Hindlimb muscle (tissue), 1 donor: ENCODE results near the gene CEP72. TPM values are rescaled to one million over a fixed set of nuclear protein-coding genes. Genes with fewer than 3 reads are reported as not detected.
A peak's percentile ranks its signal among the peaks of the same experiment; 100 is the strongest.

ENCODE experiments used
- DNase-seq: peaks from one replicate; pipeline ENCODE4 v3.0.0-alpha.2; 2013
- polyA plus RNA-seq: library from polyadenylated mRNA; unstranded; fragments of 120-200 nt; gene quantifications from one replicate; pipeline ENCODE4 v1.2.1, GENCODE V29; 2013; ENCODE audit not compliant: insufficient read length

Gene CEP72
- polyA plus RNA-seq, 1 donor, result 3.6 TPM

DNA sequence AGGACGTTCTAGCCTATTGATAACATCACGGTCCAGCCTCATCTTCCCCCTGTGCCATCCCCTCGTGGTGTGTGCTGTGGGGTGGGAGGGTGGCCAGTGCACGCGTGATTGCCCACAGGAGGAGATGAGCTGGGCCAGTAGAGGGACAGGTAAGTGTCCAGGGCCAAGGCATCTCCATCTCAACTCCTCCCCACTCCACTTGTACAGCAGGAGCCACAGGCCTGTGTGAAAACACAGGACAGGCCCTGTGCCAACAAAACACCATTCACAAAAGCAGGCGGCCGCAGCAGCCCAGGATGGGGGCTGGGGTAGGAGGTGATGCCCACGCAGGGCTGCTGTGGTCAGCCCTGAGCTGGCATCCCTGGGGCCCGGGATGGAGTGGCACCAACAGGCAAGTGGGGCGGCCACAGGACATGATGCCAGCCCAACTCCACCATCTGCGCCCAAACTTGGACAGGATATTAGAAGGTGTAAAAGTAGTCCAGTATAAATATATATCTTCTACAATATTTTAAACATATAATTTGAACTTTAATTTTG is 48.4 kb downstream of the CEP72 start:
- DNase-seq, result no peak

DNA sequence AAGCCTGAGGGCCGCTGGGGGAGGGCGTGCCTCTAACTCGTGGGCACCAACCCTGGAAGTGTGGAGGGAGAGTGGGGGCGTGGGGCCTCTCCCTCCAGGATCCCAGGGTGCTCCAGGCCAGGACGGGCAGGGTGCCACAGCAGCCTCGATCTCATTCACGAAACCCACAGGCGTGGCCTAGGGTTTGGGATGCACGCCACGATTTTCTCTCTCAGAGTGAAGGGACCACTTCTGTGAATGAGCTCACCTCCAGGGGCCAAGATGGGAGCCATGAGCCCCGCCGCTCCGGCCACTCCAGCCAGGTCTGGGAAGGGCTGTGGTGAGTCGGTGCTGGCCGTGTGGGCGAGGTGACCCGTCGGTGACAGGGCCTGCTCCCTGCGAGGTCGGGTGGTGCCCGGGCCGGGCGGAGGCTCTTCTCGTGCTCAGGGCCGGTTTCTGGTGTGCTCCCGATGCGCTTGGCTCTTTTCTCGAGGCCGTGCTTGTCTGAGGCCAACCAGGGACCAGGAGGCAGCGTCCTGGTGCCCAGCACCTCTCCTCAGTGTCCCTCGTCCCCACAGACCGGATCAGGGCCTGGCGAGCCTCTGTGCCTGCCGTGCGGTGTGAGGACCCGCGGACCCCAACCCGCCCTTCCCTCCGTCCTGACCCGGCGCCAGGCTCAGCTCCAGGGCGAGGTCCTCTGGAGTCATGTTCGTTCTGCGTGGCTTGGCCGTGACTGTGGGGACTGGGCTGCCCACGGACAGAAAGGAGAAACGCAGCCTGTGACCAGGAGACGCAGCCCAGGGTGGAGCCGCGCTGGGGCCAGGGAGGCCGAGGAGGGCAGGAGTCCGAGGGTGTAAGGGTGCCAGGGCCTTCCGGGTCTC is 50.0 kb downstream of the CEP72 start:
- no peak for DNase-seq

DNA sequence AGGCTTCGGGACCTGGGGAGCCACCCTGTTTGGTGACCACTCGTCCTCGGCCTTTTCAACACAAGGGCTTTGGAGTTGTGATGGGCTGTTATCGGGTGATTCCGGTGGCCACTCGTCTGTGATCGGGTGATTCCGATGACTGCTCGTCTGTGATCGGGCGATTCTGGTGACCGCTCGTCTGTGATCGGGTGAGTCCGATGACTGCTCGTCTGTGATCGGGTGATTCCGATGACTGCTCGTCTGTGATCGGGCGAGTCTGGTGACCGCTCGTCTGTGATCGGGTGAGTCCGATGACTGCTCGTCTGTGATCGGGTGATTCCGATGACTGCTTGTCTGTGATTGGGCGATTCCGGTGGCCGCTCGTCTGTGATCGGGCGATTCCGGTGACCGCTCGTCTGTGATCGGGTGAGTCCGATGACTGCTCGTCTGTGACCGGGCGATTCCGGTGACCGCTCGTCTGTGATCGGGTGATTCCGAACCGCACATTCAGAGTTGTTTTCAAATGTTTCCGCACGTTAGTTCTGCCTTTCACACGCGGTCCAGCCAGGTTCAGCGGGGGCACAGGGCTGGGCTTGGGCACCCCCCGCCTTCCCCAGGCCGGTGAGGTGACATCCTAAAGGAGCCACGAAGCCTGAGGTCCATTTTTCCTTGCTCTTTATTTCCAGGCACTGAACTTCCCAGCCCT is 50.8 kb downstream of the CEP72 start:
- DNase-seq, result no peak

DNA sequence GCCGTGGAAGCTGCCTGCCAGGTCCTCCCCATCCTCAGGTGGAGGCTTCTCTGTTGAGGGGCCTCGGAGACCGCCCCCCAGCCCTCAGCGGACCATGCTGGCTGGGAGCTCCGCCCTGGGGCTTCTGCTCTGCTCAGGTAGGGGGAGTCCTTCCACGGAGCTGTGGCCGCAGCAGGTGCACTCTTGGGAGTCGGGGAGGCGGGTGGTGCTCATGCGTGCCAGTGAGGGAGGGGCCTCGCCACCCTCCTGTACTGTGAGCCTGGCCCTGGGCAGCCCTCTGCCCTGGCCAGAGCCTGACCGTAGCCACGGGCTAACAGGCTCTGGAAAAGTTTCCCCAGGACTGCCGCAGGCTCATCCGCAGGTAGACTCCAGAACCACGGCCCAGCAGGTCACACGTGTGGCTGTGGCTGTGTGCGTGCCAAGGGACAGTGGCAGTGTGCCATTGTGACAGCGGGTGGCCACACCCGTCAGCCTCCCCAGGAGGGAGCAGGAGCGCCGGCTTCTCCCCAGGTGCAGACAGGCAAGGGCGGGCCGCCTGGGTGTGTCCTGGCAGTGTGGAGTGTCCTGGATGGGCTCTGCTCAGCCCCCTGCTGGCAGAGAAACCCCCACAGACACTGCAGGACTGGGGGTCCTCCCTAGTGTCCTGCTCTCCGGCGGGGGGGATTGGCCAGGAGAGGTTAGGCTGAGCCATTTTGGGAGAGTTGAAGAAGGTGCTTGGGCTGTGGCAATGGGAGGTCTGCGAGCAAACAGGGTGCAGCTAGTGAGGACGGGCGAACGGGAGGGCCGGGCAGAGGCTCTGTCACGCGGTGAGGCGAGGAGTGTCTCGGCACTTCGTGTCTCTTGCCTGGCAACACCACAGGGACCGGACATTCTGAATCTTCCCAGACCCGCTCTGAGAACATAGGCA is 51.5 kb downstream of the CEP72 start:
- no peak for DNase-seq

DNA sequence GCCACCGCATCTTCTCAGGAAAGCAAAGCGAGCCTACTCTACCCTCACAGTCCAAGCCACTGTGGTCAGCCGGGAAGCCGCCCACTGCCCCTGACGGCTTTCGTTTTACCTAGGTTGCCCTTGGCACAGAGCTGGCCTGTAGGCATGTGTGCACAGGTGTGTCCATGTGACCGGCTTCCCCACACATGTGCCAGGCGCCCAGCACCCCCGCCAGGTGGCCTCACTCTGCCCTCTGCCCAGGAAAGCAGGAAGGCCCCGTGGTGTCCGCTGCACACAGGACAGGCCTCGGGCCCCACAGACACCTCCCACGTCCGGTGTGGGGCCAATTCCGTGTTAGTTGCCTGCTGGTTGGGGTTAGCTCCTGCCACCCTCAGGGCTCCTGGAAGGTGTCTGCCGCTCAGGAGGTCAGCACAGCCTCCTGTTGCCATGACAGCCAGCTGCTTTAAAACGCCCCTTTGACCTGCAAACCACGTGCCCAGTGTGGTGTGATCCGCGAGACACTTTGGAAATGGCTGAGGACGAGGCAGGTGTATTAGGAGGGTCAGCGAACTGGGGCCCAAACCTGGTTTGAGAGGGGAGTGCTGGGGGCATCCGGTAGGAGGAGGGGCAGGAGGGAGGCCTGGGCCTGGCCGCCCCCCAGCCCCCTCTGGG is 52.3 kb downstream of the CEP72 start:
- DNase-seq, result no peak

DNA sequence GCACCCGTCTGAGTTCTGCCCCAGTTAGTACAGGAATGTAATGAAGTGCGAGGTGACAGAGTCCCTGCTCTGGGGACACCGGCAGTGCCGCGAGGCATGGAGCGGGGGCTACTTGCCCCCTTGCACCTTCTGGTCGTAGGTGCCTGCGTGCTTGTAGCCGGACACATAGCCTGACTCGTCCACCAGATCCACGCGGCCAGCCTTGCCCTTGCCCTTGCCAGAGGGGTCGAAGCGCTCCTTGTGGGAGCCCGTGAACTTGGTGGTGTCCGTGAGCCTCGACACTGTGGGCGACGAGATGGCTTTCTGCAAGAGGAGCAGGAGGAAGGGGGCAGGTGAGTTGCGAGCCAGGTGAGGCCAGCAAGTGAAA is 52.8 kb downstream of the CEP72 start:
- no peak for DNase-seq

DNA sequence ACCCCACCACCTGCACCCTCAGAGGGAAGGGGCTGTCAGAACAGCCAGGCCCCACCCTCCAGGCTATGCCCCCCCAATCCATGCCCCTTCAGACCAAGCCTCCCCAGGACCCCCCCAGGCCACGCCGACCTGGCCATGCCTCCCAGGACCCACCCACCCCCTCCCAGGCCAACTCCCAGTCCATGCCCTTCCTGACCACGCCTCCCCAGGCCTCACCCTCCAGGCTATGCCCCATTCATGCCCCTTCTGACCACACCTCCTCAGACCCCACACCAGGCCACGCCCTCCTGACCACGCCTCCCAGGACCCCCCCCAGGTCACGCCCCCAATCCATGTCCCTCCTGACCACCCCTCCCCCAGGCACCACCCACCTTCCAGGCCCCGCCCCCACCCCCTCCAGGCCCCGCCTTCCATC is 53.4 kb downstream of the CEP72 start:
- DNase-seq, result no peak

DNA sequence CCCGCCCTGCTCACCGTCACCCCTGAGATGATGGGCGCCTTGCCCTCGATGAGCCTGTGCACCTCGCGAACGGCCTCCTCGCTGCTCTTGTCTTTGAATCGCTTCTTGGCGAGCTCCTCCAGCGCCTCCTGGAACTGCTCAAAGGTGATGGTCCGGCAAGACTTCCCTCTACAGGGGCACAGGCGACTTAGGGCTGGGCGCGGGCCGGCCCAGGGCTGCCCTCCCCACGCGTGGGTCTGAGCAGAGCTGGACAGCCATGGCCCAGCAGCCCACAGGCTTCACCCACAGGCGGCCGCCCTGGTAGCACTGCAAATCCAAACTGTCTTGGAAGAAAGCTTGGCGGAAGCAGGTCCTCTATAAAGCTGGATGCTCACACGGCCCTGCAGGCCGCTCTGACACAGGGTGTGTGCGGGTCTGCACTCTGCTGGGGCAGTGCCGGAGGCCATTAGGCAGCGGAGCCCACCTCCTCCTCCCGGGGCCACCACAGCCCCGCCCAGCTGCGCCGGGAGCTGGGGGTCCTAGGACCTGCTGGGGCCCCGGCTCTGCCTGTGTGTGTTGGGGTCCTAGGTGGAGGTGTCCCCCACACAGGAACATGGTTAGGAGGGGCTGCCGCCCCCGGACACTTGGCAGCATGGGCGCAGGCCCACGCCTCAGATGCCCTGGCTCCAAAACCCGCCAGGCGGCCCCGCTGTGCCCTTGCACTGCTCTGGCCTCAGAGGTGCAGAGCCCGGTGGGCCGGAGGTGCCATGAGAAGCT is 54.0 kb downstream of the CEP72 start:
- no peak for DNase-seq

DNA sequence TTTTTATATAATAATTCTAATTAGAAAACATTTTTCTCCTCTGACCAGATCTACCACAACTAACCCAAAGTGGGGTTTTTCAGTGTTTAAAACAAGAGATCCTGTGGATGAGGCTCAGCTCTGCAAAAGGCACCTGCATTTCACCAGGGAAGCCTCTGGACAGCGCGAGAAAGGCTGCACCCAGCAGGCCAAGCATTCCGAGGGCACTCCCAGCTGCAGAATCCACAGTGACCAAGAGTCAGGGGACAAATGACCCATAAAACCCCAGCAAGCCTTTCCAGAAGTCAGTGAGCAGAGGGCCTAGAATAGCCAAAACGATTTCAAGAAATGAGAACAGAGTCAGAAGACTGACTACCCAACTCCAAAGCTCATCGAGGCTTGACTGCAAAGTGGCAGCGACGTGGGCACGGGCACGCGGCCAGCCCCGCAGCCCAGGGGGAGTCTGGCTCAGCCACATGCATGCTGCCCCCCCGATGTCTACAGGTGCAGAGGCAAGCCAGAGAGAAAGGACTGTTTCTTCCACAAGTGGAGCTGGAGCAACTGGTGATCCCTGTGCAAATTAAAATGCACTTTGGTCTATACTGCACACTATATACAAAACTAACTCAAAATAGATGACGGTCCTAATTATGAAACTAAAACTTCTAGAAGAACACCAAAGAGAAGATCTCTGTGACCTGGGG is 54.8 kb downstream of the CEP72 start:
- no peak for DNase-seq

DNA sequence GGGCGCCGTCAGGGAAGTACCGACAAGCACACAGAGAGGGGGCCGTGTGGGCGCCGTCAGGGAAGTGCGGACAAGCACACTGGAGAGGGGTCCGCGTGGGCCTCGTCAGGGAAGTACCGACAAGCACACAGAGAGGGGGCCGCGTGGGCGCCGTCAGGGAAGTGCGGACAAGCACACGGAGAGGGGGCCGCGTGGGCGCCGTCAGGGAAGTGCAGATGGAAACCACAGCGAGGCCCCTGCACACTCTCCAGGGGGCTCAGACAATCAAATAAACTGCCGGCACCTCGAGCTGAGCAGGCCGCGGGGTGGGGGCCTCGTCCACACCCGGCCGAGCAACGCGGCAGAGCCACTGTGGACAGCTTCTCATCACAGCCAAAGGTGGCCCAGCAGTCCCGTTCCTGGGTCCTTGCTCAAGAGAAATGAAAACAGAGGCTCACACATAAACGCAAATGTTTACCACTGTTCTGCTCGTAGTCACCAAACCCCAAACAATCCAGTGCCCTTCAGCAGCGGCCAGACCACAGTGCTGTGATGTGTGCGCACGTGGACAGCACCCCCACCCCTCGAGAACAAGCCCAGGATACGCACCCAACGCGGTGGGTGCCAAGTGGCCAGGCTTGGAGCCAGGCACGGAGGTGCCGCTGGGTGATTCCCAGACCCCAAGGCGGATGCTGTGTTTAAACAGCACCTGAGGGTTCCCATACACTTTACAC is 56.3 kb downstream of the CEP72 start:
- DNase-seq, result no peak

DNA sequence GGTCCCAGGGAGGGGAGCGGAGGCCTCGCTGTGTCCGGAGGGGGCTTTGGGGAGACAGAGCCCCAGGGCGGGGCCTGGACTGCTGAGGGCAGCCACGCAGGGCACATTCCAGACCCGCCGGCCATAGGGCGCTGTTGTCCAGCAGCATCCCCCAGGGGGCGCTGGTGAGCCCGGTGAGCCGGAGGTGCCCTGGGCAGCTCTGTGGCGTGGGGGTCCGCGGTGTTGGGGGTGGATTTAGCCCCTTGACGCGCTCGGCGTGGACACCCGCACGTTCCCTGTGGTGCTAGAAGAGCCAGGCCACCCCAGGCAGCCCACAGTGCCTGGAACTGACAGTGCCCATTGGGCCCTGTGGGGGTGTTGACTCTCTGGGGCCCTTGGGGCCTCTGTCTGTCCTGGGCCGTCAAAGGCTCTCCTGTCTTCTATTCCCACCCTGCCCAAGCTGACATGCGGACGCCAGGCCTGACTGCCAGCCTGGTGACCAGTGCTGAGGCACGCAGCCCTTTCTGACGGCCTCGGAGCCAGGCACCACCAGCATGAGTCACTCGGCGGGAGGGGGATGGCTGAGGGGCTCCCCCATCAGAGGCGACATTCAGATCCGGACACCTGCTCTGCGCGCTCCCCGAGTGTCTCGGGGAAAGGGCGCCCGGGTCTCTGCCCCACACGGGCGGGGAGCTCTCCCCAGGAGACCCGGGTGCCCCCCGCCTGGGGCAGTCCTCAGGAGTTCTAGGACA is 57.1 kb downstream of the CEP72 start:
- DNase-seq, result no peak

DNA sequence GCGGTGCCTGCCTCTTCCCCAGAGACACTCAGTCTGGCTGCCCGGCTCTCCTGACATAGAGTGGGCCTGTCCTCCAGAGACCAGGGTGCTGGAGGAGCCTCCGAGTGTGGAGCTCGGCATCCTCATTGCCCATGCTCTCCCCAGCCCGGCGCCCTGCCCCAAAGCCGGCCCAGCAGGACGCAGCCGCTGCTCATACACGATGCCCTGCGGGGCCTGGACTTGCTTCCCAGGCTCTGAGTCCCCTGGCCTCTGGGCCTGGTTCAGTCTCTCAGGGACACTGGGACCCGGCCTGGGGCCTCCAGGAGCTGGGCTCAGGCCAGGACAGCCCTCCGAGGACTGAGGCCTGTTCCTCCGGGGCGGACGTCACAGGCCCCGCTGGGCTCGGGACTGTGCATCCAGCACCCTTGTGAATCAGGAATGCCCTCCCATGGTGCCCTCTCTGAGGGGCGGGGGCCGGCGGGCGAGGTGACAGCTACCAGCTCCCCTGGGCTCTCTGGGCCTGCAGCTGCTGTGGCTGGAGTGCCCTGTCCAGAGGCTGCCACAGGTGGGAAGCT is 57.8 kb downstream of the CEP72 start:
- no peak for DNase-seq

DNA sequence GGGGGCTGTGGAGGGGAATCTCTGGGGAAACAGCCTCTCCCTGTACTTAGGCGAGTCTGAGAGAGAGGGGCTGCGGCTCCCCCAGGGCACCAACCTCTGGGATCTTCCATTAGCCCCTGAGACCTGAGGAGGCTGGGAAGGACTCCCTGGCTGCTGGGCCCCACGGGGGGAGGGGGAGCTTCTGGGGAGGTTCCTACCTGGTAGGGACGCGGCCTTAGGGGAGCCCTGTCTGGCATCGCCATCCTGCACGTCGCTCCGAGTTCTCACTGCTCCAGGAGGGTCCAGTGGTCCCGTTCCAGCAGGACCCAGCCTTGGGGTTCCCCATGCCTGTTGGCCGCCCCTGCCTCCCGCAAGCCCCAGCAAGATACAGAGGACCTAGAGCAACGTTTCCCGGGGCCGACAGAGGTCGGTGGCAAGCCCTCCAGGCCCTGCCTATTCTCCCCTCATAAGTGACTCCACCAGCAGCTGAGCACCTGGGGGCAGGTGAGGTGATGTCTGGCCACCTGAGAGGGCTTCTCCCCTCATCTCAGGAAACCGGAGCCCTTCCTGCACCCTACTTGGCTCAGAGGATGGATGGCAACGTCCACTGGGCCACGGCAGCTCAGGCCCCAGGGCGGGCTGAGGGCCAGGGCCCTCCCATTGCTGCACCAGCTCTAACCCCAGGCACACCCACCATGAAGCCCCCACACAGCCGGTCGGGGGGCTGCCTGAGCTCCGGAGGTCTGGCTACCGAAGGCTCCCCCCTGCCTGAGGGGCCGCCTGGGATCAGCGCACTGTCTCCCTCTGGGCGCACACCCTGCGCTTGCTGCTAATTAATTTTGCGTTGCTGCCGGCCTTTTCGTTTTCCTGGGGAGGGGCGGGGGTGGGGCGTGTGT is 58.5 kb downstream of the CEP72 start:
- no peak for DNase-seq

DNA sequence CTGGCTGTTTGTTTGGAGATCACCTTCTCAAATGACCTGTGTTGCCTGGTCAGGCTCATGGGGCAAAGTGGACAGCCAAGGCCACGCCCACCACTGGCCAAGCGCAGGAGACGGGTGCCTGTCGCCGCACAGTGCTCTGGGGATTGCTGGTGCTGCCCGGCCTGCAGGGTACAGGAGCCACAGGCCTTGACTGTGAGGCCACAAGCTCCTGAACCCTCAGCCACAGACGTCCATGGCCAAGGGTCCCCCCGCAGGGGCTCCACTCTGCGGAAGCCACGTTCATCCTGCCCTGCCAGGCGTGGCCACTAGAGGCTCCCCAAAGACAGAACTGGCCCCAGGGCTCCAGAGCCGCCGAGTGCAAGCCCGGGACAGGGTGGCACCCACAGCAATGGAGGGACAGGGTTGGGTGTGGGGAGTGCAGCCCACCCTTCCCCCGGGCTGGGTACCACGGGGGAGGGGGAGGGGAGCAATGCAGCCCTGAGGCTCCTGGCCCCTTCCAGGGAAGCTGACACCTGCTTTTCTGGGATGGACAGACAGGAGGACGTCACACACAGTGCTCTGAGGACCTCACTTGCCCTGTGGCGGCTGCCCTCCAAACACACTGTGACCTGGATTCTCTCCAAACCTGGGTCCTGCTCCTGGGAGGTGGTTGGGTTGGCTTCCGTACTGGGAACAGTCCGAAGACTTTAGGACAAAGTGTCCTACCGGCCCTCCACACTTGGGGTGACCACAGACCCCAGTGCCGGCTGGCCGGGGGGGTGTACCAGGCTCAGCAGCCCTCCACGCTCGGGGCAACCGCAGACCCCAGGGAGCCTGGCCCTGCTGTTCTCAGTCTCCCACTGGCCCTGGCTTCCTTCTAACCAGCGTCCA is 59.6 kb downstream of the CEP72 start:
- DNase-seq, result peak; percentile 57

DNA sequence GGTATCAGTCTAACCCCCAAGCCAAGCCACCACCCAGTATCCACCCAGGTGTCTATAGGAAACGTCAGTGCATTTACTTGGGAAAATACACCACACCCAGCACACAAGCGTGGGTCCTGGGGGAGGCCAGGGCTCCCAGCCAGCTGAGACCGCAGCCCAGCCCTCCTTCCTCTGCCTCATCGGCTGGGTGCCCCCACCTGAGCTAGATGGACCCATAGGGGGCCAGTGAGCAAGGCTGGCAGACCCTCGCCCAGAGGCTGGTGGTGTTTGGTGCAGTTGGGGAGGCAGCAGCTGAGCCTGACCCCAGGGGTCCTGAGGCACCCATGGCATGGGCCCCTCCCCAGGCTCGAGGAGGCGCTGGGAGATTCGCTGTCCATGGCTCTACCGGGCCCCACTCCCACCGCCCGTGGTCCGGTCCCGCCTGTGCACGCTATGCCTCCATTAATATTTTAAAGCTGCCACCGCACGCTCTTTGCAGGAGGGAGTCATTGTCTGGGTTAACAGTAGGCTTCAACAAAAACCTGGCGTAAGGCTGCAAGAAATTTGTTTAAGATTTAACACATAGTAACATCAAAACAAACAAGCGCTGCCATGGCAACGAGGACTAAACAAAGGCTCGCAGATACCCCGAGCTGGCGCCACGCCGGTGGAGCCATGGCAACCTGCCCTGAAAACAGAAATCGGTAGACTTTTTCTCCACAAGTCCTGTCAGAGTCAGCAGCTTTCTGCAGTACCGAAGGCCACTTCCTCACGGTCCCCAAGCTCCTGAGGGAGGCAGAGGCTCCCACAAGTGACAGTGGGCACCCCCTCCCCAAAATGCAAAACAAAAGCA is 60.4 kb downstream of the CEP72 start:
- DNase-seq, result peak; percentile 82
